Motor neuron (in vitro differentiated cells): Measurements from ENCODE around the gene RPS6KA2. TPM values are rescaled to one million over a fixed set of nuclear protein-coding genes. Genes with fewer than 3 reads are reported as not detected.
A peak's percentile ranks its signal among the peaks of the same experiment; 100 is the strongest.

ENCODE experiments used
- ATAC-seq, 8 experiments: fragments of 200-7000 bp; cut with Tn5 transposase; replicated peaks in 6 of 8; 2 replicates each; pipeline ENCODE4 v1.8.0; 2021; ENCODE audit warnings: mild to moderate bottlenecking in 8 of 8, moderate library complexity in 8 of 8
- H3K27ac ChIP-seq, 2 donors: fragments of 250-450 bp; sonication (Bioruptor Pico); 2 replicates each; pipeline ENCODE4 v1.9.0; 2021; ENCODE audit warnings: antibody characterized with exemption in 2 of 2, mild to moderate bottlenecking in 2 of 2, moderate library complexity in 1 of 2
- H3K4me1 ChIP-seq, 2 donors: fragments of 250-450 bp; sonication (Bioruptor Pico); replicated peaks in 1 of 2; 2 replicates each; pipeline ENCODE4 v1.6.1; 2021; ENCODE audit warnings: antibody characterized with exemption in 2 of 2, mild to moderate bottlenecking in 2 of 2, moderate library complexity in 1 of 2
- H3K4me3 ChIP-seq, 5 donors: fragments of 250-450 bp; sonication (Bioruptor Pico); 2 replicates each; pipeline ENCODE4 v1.9.0; 2021; ENCODE audit warnings: antibody characterized with exemption in 5 of 5, mild to moderate bottlenecking in 5 of 5, moderate library complexity in 4 of 5
- WGBS, 10 experiments: fragments of 450-650 bp; shearing (Covaris generic); methylation state at CpG; one replicate each; pipeline ENCODE4 v1.0.0; 2022; 5-methylcytosine and 5-hydroxymethylcytosine counted together
- in situ Hi-C, 9 experiments: fragments of 400-800 bp; cut with MboI; loops; one replicate each; pipeline ENCODE4 v1.15.0; 2021; ENCODE audit warnings: low sequenced_read_pairs in 9 of 9, low pct_unique_long_range_greater_than_20kb in 2 of 9; ENCODE audit not compliant: unreplicated experiment in 9 of 9
- total RNA-seq, 8 experiments: library from RNA; unstranded; fragments of 300-600 nt; gene quantifications; 2 replicates each; pipeline versions ENCODE4 v1.2.3 to v1.2.4, GENCODE V29; 2022

RPS6KA2 gene
- total RNA-seq, 8 experiments from 2014 or later = 18.9 to 39.1 (median 24.7) TPM

DNA sequence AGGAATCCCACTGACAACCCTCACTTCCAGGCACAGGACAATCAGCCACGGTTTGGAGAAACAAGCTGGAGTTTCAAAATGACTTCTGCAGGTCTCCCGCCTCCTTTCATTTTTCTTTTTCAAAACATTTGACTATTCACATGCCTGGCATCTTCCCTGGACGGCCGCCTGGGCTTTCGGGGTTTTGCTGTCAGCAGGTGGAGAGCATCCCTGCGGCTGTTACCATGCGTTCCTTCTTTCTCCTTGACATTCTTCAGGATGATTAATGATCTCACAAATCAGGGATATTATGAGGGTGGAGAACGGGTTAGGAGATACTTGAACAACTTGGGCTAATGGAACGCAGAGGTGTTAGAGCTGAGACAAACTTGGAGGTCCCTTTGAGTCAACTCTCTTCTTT lies 101.5 kb downstream of the RPS6KA2 start:
- in situ Hi-C loops = no loop called here
- ATAC-seq = no peak
- H3K4me1 ChIP-seq = no peaks in the 10 kb centered on the region
- H3K4me3 ChIP-seq = no peak overlapping the region
- H3K27ac ChIP-seq = no peak overlapping the region
- 85 to 100% (median 95%) methylated on average over 1 to 9 of the region's 9 CpGs; no CpG with 5 or more reads in 5 of the 10 experiments for WGBS, 10 experiments

DNA sequence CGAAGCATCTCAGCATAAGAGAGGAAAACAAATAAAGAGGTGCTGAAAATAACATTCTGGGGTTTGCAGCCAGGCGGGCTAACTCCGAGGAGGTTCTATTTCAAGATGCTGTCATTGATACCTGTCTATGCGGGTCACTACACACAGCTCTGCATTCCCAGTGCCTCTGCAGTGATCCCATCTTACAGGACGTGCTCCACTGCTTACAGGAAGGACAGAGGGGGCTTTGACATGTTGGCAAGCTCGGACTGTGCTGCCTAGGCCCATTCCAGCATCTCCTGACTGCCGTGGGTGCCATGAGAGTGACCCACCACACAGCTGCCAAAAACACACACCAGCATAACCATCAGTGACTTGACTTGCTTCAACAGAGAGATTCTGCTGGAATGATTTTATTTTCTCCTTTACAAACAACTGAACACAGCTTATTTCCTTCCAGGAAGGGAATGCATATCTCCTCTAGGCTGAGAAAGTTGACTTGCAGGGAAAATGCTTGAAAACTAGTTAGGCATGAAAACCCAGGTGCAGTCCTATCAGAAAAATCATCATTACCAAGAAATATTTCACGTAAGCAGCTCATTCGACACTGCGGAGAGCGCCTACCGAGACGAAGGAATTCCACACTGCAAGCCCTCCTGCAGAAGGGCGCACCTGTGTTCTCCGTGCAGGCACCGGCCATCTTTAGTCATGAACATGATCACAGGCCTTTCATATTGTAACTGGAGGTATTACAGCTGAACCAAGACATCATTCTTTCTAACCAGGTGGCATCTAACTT lies 103.1 kb downstream of the RPS6KA2 start:
- H3K4me3 ChIP-seq = no peak overlapping the region
- in situ Hi-C loops = no loop called here
- H3K27ac ChIP-seq = no peak overlapping the region
- H3K4me1 ChIP-seq = no peaks in the 10 kb centered on the region
- ATAC-seq = peak in 2 of 8 experiments; percentile 20 to 30
- WGBS, 10 experiments = 20 to 100% (median 84%) methylated on average over 1 to 14 of the region's 16 CpGs; no CpG with 5 or more reads in 1 of the 10 experiments

DNA sequence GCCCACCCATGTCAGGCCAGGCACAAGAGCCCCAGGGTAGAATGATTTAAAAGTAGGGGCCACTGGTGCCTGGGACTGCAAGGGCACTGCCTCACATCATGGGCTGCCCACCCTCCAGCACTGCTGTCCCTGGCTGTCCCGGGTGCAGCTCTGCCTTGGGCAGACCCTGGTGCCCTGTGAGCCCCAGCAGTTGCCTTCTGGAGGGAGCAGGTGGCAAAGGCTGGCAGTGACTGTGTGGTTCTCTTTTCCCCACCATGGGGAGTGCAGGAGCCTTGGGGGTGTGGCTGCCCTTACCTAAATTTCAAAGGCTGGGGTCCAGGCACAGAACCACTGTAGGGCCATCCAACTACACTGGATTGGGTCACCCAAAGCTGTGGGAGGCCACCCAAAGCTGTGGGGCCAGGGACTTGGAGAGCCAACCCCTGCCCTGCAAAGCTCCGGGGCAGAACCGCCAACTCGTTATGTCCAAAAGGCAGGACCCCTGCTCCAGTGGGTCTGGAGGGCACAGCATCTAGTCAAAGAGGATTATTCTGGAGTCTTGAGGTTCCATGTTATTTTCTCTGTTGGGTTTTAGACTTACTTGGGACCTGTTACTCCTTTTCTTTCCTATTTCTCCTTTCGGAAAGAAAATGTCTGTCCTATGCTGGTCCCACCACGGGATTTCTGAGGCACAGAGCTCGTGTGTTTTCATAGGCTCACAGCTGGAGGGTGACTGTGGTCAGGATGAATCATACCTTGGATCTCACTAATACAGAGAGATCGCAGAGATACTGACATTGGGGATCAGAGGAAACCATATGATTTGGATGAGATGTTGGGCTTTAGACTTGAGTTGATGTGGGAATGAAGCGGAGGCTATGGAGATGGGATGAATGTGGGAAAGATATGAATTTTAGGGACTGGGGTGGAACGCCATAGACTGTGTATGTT lies 105.9 kb downstream of the RPS6KA2 start:
- no peak overlapping the region for H3K4me3 ChIP-seq
- ATAC-seq = no peak
- no peak overlapping the region for H3K27ac ChIP-seq
- peaks cover 6 to 7% of the 10 kb centered on the region in 2 donors for H3K4me1 ChIP-seq
- in situ Hi-C loops = no loop called here
- 75 to 100% (median 92%) methylated on average over 1 to 3 of the region's 10 CpGs; no CpG with 5 or more reads in 1 of the 10 experiments for WGBS, 10 experiments

DNA sequence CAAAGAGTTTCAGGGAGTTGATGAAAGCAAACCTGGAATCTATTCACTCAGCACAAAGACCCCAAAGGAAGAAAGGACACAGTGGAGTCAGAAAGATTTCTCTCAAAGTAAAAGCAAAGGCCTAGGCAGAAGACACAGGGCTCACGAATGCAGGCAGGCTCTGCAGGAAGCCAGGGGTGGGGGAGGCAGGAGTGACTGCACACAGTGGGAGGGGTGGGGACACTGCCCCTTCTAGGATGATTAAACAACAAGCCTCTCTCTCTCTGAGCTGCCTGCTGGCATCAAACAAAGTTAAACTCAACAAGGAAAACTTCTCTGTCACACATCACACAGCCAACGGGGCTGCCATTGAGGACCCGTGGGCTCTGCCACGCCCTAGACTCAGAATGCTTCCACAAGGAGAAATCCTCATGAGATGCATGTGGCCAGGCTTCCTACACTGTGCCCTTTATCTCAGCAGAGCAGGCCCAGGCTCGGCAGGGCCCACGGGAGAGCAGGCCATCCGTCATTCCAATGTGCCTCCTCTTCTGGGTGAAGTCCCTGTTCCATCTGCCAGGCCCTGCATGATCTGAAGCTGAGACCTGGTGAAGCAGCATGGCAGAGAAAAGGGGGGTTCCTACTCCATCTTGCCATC lies 110.7 kb downstream of the RPS6KA2 start:
- peaks cover 14 to 20% of the 10 kb centered on the region in 2 donors for H3K4me1 ChIP-seq
- in situ Hi-C loops = no loop called here
- no peak overlapping the region for H3K4me3 ChIP-seq
- WGBS, 10 experiments = 20 to 76% (median 46%) methylated on average over 1 to 5 of the region's 7 CpGs; no CpG with 5 or more reads in 6 of the 10 experiments
- ATAC-seq = peak in 6 of 8 experiments; percentile 9 to 57 (median 30)
- no peak overlapping the region for H3K27ac ChIP-seq

GRCh38 chr6:166515072-166515810 lies 111.8 kb downstream of the RPS6KA2 start:
- ATAC-seq = peak; percentile 70 to 99 (median 98)
- Histone ChIP-seq H3K27ac (no peak overlapping the region), H3K4me3 (no peak overlapping the region), H3K4me1 (peaks cover 14 to 20% of the 10 kb centered on the region in 2 donors)
- in situ Hi-C loops = no loop called here
- 50 to 89% (median 74%) methylated on average over 2 to 10 of the region's 11 CpGs; no CpG with 5 or more reads in 2 of the 10 experiments for WGBS, 10 experiments

DNA sequence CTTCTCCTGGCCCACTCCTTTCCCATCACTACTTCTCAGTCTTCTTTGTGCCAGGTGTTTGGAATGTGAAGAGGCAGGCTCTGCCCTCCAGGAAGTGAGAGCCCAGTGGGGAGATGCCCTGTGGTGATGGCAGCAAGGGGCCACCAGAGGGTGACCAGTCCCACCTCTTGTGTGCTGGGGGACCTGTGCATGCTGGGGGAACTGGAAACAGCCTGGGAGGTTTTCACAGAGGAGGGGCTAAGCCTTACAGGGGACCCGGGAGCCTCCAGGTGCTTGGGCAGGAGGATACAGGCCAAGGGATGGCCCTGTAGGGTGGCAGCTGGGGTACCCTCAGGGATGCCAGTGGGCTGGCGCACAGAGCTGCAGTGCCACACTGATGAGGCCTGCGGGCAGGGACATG lies 112.9 kb downstream of the RPS6KA2 start:
- in situ Hi-C loops = no loop called here
- WGBS, 10 experiments = 80 to 100% (median 100%) methylated on average over 1 of the region's 3 CpGs; no CpG with 5 or more reads in 6 of the 10 experiments
- H3K4me3 ChIP-seq = no peak overlapping the region
- peak in 1 of 8 experiments; percentile 50 for ATAC-seq
- H3K27ac ChIP-seq = no peak overlapping the region
- peaks cover 14 to 20% of the 10 kb centered on the region in 2 donors for H3K4me1 ChIP-seq

DNA sequence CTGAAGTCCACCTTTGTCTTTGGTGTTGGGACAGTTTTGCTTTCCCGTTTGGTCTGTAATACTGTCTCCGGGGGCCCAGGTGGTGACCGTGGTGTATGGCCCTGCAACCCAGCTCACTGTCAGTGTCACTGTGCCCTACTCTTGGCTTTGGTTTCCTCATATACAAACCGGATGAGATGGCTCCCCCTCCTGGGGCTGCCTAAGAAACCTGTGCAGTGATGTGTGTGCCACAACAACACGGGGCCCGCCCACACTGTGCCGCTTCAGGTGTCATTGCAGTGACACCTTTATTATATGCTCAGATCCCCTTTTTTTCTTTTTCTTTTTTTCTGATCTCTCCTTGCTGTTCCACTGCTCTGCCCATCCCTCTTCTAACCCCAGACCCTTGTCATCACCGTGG lies 114.5 kb downstream of the RPS6KA2 start:
- in situ Hi-C loops = no loop called here
- no peak for ATAC-seq
- 71 to 100% (median 85%) methylated on average over 1 to 7 of the region's 8 CpGs; no CpG with 5 or more reads in 2 of the 10 experiments for WGBS, 10 experiments
- no peak overlapping the region for H3K4me3 ChIP-seq
- H3K27ac ChIP-seq = no peak overlapping the region
- peaks cover 14 to 20% of the 10 kb centered on the region in 2 donors for H3K4me1 ChIP-seq

- in situ Hi-C loops = no loop called here
- H3K4me3 ChIP-seq = no peak overlapping the region
- peaks cover 9 to 15% of the 10 kb centered on the region in 2 donors for H3K4me1 ChIP-seq
- WGBS, 10 experiments = 43 to 100% (median 89%) methylated on average over 1 to 2 of the region's 2 CpGs; no CpG with 5 or more reads in 2 of the 10 experiments
- ATAC-seq = no peak
- H3K27ac ChIP-seq = no peak overlapping the region
Observed at GRCh38 chr6:166511316-166511715, 115.7 kb downstream of the RPS6KA2 start.

DNA sequence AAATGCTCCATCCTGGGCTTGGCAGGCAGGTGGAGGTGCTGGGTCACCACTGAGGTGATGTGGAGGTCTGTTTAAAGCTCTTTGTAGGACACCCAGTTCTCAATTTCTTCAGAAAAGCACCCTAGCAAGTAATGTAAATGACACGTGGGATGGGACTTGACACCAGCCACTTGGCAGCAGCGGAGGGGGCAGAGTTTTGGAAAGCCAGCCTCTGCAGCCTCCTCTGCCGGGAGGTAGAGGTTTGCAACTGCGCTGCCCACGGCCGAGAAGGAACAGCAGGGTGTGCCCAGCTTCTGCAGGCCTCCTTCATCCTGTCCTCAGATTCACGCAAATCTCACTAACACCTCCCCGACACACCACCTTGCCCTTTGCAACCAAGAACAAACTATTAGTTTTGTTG lies 117.9 kb downstream of the RPS6KA2 start:
- Histone ChIP-seq H3K4me3 (no peak overlapping the region), H3K4me1 (no peaks in the 10 kb centered on the region), H3K27ac (no peak overlapping the region)
- in situ Hi-C loops = no loop called here
- no peak for ATAC-seq
- WGBS, 10 experiments = 80 to 96% (median 86%) methylated on average over 1 to 7 of the region's 8 CpGs; no CpG with 5 or more reads in 4 of the 10 experiments

- Histone ChIP-seq H3K4me3 (no peak overlapping the region), H3K4me1 (no peaks in the 10 kb centered on the region), H3K27ac (no peak overlapping the region)
- 60 to 95% (median 80%) methylated on average over 1 to 6 of the region's 11 CpGs; no CpG with 5 or more reads in 2 of the 10 experiments for WGBS, 10 experiments
- no peak for ATAC-seq
- in situ Hi-C loops = no loop called here
Observed at GRCh38 chr6:166508726-166509125, 118.3 kb downstream of the RPS6KA2 start.

GRCh38 chr6:166507809-166508564 lies 119.1 kb downstream of the RPS6KA2 start:
- no peak overlapping the region for H3K27ac ChIP-seq
- peak in 1 of 8 experiments; percentile 64 for ATAC-seq
- peaks cover 0 to 2% of the 10 kb centered on the region in 2 donors for H3K4me1 ChIP-seq
- H3K4me3 ChIP-seq = no peak overlapping the region
- 53 to 100% (median 74%) methylated on average over 1 to 16 of the region's 25 CpGs; no CpG with 5 or more reads in 4 of the 10 experiments for WGBS, 10 experiments
- in situ Hi-C loops = no loop called here
